GM10847 (cell line): Measurements from ENCODE around the gene STX17.
A peak's percentile ranks its signal among the peaks of the same experiment; 100 is the strongest.

Source experiments
- POLR2A ChIP-seq: IDR thresholded peaks from 2 replicates; pipeline ENCODE4 v1.6.1; 2011; ENCODE audit not compliant: insufficient read length; ENCODE audit errors: extremely low read depth

Gene STX17

DNA sequence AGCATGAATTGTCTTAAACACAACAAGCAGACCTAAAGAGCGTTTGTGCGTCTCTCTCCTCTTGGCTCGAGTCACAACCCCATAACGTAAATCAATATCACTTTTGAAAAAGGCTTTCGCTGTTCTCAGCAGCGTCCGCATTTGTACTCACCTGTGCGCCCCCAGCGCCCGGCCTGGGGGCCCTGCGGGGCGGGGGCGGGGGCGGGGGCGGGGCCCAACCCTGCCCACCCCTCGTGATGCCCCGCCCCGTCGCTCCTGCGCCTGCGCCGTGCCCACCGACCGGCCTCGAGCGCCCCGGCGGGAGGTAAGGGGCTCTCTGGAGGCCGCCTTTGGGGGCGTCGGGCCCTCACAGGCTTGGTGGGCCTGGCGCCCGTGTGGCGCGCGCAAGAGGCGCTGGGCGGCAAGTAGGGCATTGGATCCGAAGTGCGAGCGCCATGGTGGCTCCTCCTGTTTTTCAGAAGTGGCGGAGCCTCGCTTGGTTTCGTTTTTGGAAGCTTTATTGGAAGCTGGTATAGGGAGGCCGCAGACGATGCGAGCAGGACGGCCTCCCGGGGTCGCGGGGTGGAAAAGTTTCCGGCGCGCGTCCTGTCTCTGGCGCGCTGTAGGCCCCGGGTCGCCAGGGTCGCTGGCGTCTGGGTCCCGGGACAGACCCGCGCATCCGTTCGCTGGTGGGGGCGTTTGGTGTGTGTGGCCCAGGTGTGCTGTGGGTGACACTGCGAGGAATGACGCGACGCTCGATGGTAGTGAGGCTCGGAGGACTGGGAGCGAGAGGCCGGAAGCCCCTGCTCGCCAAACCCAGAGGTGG lies at the start of gene STX17:
Gene STX17, plus strand, starts transcription at position 252 of the 805 bp plus-strand sequence. CDS start 8,586 bp downstream, outside the sequence.
- TF ChIP-seq POLR2A: peak; percentile 76

DNA sequence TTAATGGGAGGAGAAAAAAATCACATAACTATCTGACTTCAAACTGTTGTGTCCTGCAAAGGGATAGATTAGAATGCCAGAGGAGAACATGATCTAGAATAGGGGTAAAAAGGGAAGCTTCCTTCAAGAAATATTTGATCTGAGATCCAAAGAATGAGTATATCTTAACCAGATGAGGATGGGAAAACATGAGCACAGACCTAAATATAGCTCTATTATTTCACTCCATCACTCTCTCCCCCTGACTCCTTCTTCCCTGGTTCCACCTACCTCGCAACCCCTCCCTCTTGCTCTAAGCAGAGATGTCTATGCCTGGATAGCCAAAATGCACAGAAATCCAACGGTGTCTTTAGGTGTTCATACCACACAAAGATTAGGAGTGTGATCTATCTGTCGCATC lies 48.4 kb upstream of the STX17 start:
- no peak for TF ChIP-seq POLR2A

DNA sequence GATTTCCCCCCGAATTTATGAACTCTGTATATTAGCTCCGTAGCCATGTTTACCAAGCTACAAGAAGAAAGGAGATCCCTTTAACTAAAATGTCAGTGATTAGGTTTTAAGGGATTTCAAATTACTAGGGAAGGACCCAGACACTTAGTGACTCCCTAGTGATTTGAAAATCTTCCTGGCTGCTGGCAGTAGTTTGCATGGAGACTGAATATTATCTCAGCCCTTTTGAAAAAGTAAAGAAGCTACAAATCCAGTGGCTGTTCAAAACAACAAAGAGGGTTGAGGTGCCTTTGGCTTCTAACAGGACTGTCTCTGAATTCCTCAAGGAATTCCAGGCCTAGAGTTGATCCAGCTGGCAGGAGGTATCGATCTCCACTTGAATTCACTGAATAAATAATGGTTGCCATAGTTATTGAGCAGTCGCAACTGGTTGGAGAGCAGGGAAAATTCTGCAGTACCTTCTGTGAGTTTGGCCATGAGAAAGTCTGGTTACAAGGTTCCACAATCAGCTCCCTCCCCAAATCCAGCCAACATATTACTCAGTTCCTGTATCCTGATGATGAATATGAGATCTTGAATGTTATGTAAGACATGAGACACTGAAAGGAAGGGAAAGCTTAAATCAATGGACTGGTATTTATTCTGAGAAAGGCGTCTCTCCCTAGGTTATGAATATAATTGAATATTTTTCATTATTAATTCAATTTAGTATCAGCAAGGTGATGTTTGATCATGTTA lies 47.0 kb upstream of the STX17 start:
- no peak for TF ChIP-seq POLR2A

DNA sequence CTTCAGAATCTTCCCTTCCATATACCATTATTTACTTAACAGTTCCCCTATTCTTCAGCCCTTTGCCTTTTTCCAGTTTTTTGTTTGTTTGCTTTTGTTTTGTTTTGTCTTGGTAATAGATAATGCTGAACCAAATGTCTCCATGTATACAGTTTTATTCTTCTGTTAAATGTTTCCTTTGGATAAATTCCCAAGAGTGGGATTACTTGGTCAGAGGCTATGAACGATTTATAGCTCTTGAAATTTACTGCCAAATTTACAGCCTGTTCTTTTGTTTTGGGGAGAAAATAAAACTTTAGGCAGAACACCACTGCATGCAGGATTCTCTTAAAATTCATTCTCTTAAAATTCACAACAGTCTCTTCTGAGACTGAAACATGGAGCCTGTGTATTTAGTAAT lies 46.2 kb upstream of the STX17 start:
- TF ChIP-seq POLR2A: no peak

DNA sequence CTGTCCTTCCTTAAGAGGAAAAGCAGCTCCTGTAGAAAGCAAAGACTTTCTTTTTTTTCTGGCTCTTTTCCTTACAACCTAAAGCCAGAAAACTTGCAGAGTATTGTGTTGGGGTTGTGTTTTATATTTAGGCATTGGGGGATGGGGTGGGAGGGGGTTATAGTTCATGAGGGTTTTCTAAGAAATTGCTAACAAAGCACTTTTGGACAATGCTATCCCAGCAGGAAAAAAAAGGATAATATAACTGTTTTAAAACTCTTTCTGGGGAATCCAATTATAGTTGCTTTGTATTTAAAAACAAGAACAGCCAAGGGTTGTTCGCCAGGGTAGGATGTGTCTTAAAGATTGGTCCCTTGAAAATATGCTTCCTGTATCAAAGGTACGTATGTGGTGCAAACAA lies 42.5 kb upstream of the STX17 start:
- TF ChIP-seq POLR2A: no peak

DNA sequence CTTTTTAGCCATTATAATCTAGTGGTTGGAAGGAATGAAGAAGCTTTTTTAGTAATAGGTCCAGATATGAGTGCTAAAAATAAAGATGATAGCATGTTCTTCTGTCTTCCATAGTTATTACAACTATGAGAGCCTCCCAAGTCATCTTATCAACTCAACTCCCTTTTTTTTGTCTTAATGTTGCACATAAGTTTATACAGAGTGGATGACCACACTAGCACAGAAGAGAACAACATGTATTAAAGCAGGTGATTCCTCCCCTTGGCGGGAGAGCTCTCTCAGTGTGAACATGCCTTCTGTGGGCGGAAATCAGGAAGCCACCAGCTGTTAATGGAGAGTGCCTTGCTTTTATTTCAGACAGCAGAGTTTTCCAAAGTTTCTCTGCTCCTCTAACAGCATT lies 40.1 kb upstream of the STX17 start:
- no peak for TF ChIP-seq POLR2A

DNA sequence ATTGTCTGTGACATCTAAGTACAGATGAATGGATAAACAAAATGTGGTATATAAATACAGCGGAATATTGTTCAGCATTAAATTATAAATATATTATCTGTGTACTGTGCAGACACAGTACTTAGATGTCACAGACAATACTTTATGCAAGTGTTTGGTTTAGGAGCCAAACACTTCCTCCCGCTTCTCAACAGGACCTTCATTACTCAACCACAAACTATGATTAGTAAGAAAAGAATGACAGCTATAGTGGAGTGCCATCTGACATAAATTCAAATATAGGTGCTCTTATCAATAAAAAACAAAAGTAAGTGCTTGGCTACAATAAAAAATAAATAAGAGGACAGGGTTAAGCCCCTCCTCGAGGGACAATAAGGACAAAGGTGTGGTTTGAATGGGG lies 38.9 kb upstream of the STX17 start:
- no peak for TF ChIP-seq POLR2A

DNA sequence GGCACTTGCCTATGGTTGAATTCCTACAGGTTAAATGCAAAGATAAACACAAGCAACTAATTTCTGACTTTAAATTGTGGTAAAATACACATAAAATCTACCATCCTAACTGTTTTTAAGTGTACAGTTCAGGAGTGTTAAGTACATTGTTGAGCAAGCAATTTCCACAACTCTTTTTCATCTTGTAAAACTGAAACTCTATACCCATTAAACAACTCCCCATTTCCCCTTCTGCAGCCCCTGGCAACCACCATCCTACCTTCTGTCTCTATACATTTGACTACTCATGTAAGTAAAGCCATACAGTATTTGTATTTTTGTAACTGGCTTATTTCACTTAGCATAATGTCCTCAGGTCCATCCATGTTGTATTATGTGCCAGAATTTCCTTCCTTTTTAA lies 38.5 kb upstream of the STX17 start:
- no peak for TF ChIP-seq POLR2A

DNA sequence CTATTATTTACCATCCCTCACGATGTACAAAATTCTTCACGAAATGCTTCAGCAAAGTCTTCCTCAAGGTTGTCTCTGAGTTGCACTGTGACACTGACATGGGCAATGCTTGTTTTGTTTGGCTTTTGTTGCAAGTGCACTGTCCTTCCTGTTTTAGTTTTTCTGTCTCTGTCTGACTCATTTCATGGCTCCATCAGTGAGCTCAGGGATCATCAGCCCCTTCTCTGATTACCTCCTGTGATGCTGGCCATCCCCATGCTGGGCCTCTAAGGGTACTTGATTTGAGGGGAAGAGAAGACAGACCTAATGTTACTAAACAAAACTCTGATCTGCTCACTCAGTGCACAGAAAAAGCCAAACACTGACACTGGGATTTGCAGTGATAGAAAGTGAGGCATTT lies 37.6 kb upstream of the STX17 start:
- TF ChIP-seq POLR2A: no peak

DNA sequence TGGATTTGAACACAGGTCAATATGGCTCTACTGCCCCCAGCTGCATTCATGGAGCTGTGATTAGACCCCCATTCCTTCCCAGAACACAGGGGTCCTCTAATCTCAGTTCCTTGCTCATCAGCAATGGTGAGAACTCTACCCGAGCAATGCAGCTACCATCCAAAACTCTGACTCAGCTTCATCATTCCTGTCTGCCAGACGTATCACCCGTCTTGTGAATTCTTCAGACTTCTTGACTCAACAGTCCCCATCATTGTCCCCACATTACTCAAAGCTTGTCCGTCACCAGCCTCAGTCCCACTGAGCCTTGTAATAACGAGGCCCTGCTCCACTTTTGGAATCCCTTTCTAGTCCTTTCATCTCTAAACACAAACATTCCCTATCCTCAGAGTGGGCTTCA lies 36.3 kb upstream of the STX17 start:
- no peak for TF ChIP-seq POLR2A

DNA sequence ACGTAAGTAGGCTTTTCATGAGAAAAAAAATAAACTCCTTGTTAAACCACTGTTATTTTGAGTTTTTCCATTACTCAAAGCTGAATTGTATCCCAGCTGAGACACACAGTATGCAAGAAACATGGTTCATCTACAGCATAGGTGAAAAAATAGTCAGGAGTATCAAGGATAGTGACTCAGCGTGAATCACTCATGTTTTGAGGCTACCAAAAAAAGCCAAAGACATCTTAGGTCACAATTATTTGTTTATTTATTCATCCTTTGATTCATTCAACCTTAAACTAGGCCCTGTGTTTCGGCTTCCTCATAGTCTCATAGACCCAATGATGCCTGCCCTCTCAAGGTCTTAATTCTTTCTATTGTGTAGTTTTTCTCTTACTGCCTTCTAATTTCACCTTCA lies 32.9 kb upstream of the STX17 start:
- TF ChIP-seq POLR2A: no peak

DNA sequence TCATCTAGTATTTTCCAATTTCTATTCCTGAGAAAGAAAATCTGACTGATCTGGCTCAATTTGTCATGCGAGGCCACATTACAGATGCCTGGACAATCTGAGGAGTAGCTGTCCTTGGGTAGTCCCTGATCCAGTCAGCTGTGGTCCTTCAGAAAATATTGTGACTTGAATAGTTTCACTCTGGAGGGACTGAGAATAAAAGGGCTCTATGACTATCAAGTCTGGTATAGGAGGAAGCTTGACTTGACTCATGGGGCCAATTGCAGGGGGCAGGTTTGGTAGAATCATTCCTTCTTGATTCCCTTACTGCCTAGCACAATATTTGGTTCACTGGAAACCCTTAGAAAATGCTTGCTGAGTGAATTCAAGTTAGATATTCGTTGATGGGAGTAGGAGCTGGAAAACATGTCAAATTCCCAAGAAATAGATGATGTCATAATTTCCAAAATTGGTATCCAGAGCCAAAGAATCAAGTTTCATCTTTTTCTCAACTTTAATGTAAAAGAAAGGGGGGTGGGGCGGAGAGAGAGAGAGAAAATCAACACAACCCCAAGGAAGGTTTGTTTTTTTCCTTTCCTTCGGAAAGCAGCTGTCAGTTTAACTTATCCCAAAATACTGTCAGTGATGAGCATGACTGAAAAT lies 32.4 kb upstream of the STX17 start:
- TF ChIP-seq POLR2A: no peak

DNA sequence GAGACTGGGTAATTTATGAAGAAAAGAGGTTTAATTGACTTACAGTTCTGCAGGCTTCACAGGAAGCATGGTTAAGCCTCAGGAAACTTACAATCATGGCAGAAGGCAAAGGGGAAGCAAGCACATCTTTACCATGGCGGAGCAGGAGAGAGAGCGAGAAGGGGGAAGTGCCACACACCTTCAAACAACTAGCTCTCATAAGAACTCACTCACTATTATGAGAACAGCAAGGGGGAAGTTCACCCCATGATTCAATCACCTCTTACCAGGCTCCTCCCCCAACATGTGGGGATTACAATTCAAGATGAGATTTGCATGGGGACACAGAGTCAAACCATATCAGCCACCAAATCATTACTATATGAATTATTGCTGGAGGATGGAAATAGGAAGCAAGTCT lies 30.3 kb upstream of the STX17 start:
- TF ChIP-seq POLR2A: no peak

DNA sequence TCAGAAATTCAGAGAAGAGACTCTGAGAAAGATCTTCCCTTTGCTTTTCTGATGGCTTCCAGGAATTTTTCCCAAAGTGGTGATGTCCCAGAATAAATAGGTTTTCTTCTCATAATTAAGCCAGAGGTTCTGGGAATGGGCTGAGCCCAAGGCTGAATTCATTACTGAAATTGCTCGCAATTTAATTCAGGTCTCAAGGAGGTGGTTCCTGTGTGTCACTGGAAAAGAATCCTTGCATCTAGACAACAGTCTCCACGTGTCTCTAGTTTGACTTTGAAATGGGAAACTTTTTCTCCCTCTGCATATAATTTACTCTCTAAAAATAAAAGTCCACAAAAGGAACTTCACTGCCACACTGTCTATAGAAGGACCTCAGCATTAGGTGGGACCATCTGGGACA lies 27.8 kb upstream of the STX17 start:
- TF ChIP-seq POLR2A: no peak

DNA sequence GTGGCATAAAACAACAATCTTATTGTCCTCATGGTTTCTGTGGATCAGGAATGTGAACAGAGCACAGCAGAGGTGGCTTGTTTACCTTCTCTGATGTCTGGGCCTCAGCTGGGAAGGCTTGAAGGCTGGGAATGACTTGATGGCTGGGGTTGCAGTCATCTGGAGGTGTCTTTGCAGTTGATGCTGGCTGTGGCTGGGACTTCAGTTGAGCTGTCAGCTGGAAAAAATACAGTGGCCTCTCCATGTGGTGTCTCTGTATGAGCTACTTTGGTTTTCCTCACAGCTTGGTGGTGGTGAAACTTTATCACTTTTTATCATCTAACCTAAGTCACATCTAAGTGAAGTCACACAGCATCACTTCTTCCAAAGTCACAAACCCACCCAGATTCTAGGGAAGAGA lies 24.7 kb upstream of the STX17 start:
- TF ChIP-seq POLR2A: no peak

DNA sequence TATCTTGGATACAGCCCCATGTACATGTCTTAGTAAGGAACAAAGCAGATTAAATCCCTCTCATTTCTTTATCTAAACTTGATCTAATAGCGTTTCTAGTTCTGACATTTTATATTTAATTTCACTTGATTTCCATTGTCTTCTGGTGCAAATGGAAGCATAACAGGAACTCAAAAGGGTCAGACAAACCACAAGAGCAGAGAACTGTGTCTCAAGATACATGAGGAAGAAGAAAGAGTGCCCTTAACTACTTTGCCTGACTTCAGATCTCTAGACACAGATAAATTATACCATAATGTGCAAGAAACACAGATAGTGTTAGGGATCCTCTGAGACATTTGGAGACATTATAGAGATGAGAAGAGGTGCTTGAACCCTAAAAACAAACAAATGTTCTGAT lies 20.7 kb upstream of the STX17 start:
- TF ChIP-seq POLR2A: no peak
